Measurements from ENCODE around the gene ADSS1. TPM values are rescaled to one million over a fixed set of nuclear protein-coding genes. Genes with fewer than 3 reads are reported as not detected.
A peak's percentile ranks its signal among the peaks of the same experiment; 100 is the strongest.

The ADSS1 gene
- total RNA-seq, 1 donor from 2014 or later, result 191 TPM

DNA sequence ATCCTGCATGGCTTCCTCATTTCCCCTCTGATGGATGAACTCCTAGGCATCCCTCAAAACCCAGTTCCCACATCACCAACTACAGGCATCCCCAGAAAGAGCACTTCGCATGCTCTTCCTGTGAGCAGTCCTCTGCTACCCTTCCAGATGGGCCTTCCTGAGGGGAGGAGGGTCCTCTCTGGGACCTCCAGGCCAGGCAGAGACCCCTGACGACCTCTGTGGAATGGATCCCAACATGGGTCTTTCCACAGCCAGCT, 69.6 kb downstream of the ADSS1 start:
- intact Hi-C loops (cut with DNase I), result no loop called here

DNA sequence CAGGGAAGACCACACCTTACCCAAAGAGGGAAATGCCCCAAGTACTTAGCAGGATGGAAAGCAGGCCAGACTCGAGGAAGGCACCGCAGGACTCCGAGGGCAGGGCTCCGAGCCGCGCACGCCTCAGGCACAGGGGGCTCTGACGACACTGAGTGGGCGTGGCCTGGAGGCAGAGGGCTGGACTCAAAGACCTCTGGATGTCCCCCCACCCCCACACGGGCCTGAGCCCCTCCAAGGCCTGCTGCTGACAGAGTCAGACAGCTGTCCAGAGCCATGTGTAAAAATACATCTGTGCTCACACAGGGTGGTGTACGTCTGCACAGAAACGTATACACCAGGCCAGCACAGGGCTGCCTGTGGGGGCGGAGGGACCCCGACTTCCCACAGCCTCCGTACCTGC, 70.1 kb downstream of the ADSS1 start:
- intact Hi-C loops (cut with DNase I), result no loop called here
- no peak for DNase-seq (ENCODE audit: missing footprints)
- ATAC-seq, result no peak

More for the DNA sequence above, 69.6 kb downstream of the ADSS1 start:
- DNase-seq (ENCODE audit: missing footprints), result no peak
- no peak for ATAC-seq

DNA sequence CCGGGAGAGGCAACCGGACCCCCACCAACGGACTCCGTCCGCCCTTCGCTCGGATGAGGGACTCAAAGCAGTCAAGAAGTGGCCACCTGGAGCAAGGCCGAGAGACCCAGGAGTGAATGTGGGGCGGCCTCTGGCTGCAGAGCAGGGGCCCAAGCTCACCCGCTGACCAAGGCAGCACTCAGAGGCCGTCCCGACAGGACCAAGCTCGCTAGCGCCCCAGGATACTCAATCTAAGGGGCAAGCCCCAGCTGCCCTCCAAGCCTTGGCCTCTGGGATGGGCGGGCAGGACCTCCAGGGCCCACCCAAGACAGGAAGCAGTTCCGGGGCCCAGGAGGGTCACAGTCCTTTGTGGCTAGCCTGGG, 70.6 kb downstream of the ADSS1 start:
- intact Hi-C loops (cut with DNase I), result no loop called here
- ATAC-seq (no peak), DNase-seq (ENCODE audit: missing footprints) (no peak)

DNA sequence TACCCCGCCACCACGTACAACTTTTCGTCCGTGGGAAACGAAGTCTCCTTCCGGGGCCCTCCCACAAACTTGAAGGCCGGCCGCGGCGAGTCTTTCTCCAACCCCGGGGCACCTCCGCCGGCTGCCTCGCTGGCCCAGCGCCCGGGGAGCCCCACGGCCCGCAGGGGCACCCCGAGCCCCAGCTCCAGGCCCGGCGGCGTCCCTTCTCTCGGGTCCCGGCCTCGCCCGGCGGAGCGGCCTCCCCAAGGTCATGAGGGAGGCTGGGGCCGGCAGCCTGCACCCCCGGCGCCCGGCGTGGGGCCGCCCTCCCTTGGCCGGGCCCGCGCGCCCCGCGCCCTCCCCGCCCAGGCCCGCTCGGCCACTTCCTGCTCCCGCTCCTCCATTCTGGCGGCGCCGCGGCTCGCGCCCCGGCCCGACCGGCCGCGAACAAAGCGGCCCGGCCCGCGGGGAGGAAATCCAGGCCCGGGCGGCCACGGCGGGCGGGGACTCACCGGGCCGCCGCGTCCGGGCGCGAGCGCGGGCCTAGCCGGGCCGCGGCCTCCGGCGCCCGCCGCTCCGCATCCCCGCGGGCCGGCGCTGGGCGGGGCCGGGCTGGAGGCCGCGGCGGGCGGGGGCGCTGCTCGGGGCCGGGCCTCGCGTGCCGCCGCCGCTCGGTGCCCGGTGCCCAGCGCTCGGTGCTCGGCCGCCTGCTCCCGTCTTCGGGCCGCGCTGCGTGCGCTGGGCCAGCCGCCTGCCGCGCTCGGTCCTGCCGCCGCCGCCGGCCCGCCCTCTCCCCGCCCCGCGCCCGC, 71.2 kb downstream of the ADSS1 start, which contains the start of gene AKT1:
AKT1 (minus strand) TSS at position 756 of the 788 bp plus-strand sequence. CDS start 3,105 bp downstream, outside the sequence.
- ATAC-seq (no peak), DNase-seq (ENCODE audit: missing footprints) (no peak)
- intact Hi-C loops (cut with DNase I), result loop anchor here (5.0 kb wide), 1 partner anchor 43 kb away; the partner anchor contains the start of gene SIVA1

DNA sequence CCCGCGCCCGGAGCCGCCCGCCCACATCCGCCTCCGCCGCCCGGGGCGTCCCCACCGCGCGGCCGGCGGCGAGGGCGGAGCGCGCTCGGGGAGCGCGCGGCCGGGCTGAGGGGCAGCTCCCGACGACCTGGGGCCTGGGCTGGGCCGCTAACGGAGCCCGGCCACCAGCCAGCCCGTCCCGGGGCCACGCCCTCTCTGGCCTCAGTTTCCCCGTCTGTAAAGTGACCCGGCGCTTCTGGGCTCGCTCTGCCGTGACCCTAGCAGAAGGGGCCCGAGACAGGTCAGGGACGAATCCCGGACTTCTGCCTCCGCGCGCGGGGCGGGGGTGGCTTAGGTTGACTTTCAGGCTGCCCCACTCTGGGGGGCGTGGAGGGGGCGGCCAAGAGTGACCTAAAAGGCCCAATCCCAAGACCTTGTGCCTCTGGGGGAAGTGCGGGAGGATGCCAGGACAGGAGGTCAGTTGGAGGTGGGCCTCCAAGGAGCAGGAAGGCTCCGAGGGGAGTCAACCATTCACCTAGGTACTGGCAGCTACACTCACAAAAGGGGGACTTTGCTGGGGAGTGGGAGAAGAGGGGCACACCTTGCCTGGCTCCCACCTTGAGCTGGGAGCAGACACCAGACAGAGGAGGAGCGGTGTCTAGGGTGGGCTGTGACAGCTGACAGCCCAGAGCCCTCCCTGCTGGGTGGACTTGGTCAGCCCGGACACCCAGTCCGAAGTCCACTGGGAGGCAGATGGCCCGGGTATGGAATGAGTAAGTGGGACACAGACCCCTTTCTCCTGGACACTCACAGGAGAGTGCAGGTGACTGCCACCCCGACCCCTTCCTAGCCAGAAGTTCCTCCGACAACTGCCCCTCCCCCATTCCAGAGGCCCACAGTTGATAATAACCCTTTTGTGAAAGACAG, 72.0 kb downstream of the ADSS1 start:
- intact Hi-C loops (cut with DNase I), result loop anchor here (5.0 kb wide), 1 partner anchor 44 kb away; the partner anchor contains the start of gene SIVA1
- DNase-seq (ENCODE audit: missing footprints), result peak; percentile 84
- peak; percentile 51 for ATAC-seq

DNA sequence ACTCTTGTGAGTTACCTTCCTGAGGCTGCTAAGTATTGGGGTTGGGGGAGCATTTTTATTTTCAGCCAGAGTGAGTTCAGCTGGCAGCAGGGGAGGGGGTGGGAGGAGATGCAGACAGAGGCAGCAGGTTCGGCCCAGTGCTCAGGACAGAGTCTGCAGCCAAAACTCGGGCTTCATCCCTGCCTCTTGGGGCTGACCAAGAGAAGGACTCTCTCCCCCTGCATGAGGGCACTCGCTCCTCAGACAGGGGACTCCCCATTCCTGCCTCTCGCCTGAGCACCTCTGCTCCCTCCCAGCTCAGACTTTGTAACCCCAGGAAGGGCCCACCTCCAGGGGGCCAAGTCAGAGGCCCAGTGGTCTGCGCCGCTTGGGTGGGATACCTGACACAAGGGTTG, 72.7 kb downstream of the ADSS1 start:
- ATAC-seq (no peak), DNase-seq (ENCODE audit: missing footprints) (no peak)
- intact Hi-C loops (cut with DNase I), result loop anchor here (5.0 kb wide), 1 partner anchor 44 kb away; the partner anchor contains the start of gene SIVA1

Small RNA genes within 50 kb of the gene (microRNA-seq; reads per million reads assigned to microRNA genes)
- gene MIR4710, result not detected

Other genes starting within 250 kb of the ADSS1 start
- gene C14orf180, start 144.5 kb upstream of the ADSS1 start, total RNA-seq, result 40.0 TPM
- gene TMEM179, start 119.5 kb upstream of the ADSS1 start, total RNA-seq, result not detected
- gene INF2, start 34.6 kb upstream of the ADSS1 start, total RNA-seq, result 31.1 TPM
- gene SIVA1, start 28.9 kb downstream of the ADSS1 start, total RNA-seq, result 54.4 TPM
- gene AKT1, start 71.5 kb downstream of the ADSS1 start, total RNA-seq, result 134 TPM
- gene ZBTB42, start 76.9 kb downstream of the ADSS1 start, total RNA-seq, result 5.6 TPM
- gene CEP170B, start 141.0 kb downstream of the ADSS1 start, total RNA-seq, result 10.5 TPM
- gene PLD4, start 200.7 kb downstream of the ADSS1 start, total RNA-seq, result not detected

Measured in Right ventricle myocardium inferior (tissue), 1 donor.